ENCODE results near the gene SCAANT1. TPM values are rescaled to one million over a fixed set of nuclear protein-coding genes. Genes with fewer than 3 reads are reported as not detected.

SCAANT1 gene
- total RNA-seq, 1 donor from 2014 or later, result not detected

DNA sequence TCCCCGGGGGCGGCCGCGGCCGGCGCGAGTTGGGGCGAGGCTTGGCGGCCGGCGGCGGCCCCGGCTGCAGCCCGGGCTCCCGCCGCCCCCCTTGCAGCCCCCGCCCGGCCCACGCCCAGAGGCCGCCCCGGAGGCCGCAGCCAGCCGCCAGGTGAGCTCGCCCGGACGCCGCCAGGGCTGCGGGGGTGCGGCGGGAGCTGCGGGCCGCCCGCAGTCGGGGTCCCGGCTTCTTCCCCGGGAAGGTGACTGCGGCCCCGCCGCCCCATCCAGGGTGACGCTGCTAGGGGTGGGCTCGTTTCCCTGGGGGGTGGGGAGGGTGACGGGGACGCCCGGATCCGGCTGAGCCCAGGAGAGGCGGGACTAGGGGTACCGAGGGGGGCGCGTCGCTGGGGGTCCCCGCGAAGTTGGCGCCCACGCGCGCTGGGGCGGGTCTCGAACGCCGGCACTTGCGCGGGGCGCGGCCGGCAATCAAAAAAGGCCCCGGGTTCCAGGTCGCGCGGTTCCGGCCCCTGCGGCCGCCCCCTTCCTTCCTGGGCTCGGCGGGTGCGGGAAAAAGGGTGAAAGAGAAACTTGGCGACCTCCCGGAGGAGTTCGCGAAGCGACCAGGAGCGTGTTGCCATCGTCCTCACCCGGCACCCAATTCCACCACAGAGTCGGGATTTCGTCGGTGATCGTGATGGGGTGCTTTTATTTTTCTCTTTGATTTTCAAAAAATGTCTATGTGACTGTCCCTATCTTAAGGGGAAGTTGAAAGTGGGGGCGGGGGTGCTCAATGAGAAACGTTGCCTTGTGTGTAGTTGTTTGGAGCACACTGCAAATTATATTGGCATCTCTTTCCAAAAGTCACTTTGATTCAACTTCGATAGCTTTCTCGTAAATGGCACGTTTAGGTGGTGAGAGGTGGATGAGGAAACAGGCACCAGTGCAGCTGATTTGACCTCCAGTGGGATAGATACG is 47.9 kb downstream of the SCAANT1 start:
- ATAC-seq, result peak; percentile 76
- peak; percentile 63 for DNase-seq (ENCODE audit: low spot score)

DNA sequence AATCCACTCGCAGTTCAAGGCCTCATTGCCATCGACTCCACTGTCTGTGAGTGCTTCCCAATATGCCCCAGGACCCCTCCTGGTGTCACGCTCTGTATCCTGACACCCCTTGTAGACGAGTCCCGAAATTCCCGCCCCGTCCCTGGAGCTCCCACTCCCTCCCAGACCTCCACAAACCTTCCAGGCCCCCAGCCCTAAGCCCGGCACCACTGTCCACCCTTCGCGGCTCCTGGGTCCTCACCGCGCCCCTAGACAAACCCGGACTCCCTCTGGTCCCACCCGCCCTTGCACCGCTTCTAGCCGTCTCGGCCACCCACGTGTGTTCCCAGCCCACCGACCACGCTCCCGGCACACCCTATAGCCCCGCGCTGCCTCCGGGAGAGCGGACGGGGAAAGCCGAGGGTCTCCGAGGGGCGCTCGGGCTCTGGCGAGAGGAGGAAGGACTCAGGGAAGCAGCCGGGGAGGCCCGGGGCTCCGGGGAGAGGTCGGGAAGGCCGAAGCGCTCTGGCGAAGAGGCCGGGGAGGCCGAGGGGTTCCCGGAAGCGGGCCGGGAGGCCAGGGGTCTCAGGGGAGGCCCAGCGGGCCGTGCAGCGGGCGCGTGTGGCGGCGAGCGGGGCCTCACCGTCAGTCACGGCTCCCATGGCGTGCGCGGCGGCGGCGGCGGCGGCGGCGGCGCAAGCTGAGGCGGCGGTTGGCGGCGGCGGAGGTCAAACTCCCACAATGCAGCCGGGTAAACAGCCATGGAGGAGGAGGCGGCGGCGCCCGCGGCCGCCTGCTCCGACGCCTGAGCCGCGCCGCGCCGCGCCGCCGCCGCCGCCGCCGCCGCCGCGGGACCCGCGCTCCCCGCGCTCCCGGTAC is 48.8 kb downstream of the SCAANT1 start, which contains the start of the genes ATXN7 and THOC7:
Gene ATXN7 (plus strand): TSS at position 718 of the 858 bp plus-strand sequence. CDS start 48,732 bp downstream, outside the sequence.
Gene THOC7 (minus strand): TSS at position 656 of the 858 bp plus-strand sequence. CDS start 15 bp downstream, at position 641.
- ATAC-seq (peak; percentile 87), DNase-seq (ENCODE audit: low spot score) (peak; percentile 81)

DNA sequence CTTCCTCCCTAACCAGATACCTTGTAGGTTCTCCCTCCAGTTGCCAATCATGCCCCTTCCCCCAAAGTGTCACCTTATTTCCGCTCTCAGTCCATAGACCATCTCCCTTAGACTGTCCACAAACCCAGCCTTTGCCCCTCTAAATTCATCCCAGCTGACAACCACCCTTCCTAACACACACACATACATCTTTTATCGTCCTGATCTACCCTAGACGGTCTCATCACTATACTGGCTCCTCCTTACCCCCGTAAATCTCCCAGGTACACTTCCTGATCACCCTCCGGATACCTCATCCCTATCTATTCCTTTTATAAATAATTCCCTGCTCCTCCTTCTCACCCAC is 49.4 kb downstream of the SCAANT1 start:
- DNase-seq (ENCODE audit: low spot score) (no peak), ATAC-seq (no peak)

Other genes starting within 250 kb of the SCAANT1 start
- not detected for gene C3orf49, start 93.1 kb downstream of the SCAANT1 start, total RNA-seq
- gene THOC7, start 48.6 kb downstream of the SCAANT1 start, total RNA-seq, result 20.8 TPM
- 12.7 TPM for gene ATXN7, start 48.5 kb downstream of the SCAANT1 start, total RNA-seq
- 31.8 TPM for gene PSMD6, start 111.1 kb upstream of the SCAANT1 start, total RNA-seq

All from left lobe of liver (tissue), 2 donors.